HG02588 (cell line): ENCODE data around the gene PCSK1N.
"Not testable (repeated sequence)": the region's sequence is repeated elsewhere in the genome, so short reads cannot be mapped to it uniquely, and the experiment has no call there.

Source experiments
- ATAC-seq: cut with Tn5 transposase; IDR thresholded peaks from one replicate; pipeline ENCODE4 v1.9.1; 2021; ENCODE audit warnings: mild to moderate bottlenecking, moderate library complexity; ENCODE audit not compliant: unreplicated experiment

Gene PCSK1N

DNA sequence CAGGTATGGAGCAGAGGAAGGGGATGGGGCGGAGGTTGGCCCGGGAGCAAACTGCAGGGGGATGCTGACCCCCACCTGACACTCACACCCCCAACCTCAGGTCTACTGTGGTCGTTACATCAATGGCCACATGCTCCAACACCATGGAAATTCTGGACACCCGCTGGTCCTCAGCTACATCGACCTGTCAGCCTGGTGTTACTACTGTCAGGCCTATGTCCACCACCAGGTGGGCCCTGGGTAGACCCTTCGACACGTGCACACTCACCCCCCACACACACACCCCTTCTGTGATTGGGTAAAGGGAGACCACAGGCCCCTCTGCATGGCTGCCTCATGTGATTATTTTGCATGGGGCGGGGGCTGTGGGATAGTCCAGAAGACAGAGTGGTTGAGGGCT is 11.3 kb downstream of the PCSK1N start:
- ATAC-seq = no peak

DNA sequence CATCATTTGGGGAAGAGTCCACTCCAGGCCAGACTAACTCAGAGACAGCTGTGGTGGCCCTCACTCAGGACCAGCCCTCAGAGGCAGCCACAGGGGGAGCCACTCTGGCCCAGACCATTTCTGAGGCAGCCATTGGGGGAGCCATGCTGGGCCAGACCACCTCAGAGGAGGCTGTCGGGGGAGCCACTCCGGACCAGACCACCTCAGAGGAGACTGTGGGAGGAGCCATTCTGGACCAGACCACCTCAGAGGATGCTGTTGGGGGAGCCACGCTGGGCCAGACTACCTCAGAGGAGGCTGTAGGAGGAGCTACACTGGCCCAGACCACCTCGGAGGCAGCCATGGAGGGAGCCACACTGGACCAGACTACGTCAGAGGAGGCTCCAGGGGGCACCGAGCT is 12.4 kb downstream of the PCSK1N start:
- ATAC-seq = no peak

DNA sequence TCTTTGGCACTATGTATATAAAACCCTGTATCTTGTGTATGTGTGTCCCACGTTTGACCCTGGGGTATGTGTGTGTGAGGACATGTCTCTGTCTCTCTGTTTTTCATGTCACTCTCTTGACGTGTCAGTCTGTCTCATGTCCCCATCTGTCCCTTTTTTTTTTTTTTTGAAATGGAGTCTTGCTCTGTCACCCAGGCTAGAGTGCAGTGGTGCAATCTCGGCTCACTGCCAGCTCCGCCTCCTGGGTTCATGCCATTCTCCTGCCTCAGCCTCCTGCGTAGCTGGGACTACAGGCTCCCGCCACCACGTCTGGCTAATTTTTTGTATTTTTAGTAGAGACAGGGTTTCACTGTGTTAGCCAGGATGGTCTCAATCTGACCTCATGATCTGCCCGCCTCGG is 16.0 kb downstream of the PCSK1N start:
- not testable (repeated sequence) for ATAC-seq

DNA sequence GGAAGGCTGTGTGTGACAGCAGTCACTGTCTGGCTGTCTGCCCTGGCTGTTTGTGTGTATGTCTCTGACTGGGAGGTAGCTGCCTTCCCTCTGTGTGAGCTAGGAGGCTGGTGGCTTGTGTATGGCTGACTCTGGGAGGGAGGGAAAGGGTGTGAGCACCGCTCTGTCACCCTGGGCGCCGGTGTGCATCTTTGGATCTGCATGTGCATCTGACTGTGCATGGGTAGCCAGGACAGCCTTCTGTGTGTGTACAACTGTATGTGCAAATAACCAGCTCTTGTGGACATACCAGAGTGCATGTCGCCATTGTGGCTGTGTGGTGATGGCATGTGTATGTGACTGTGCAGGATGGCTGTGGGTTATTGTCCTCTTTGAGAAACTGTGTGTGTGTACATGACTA is 16.5 kb downstream of the PCSK1N start:
- no peak for ATAC-seq

DNA sequence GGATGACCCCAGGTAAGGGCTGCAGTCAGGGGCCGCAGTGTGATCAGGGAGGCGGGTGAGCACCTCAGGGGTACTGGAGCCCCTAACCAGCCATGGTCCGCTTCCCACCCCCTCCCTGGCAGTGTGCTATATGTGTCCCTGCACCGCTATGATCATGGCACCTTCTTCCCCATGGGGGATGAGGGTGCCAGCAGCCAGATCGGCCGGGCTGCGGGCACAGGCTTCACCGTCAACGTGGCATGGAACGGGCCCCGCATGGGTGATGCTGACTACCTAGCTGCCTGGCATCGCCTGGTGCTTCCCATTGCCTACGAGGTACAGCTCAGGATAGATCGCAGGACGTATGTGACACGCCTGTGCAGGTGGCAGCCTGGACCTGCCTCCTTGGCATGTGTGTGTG is 17.3 kb downstream of the PCSK1N start:
- ATAC-seq = no peak

DNA sequence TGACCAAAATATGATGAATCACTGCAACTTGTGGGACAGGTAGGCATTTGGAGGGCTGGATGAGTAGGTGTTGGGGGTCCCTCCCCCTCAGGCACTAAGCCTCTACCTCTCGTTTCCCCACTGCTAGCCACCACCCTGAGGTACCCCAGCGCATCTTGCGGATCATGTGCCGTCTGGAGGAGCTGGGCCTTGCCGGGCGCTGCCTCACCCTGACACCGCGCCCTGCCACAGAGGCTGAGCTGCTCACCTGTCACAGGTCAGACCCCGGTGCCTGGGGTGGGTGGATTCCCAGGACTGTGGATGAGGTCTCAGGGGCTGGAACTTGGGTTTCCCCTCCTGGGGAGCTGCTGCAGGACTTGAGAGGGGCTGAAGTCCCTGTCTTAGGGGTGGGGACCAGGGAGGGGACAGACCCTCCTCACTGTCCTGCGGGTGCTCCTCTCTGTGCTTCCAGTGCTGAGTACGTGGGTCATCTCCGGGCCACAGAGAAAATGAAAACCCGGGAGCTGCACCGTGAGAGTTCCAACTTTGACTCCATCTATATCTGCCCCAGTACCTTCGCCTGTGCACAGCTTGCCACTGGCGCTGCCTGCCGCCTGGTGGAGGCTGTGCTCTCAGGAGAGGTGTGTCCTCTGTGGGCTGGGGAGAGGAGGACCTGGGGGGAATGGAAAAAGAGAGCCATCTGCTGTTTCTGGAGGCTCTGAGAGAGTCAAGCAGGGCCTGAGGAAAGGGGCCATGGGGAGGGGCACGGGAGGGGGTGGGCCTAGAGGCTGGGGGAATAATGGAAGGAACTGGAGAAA is 19.2 kb downstream of the PCSK1N start:
- ATAC-seq = no peak

DNA sequence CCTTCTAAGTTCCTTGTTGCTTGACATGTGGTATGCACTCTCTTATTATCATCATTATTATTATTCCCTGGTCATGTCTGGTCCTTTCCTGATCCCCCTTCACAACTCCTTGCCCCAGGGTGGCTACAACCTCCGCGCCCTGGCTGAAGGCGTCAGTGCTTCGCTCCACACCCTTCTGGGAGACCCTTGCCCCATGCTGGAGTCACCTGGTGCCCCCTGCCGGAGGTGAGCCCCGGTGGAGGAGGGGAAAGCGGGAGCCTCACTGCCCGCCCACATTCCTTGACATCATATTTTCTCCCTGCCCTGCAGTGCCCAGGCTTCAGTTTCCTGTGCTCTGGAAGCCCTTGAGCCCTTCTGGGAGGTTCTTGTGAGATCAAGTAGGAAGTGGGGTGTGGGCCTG is 20.1 kb downstream of the PCSK1N start:
- ATAC-seq = no peak

DNA sequence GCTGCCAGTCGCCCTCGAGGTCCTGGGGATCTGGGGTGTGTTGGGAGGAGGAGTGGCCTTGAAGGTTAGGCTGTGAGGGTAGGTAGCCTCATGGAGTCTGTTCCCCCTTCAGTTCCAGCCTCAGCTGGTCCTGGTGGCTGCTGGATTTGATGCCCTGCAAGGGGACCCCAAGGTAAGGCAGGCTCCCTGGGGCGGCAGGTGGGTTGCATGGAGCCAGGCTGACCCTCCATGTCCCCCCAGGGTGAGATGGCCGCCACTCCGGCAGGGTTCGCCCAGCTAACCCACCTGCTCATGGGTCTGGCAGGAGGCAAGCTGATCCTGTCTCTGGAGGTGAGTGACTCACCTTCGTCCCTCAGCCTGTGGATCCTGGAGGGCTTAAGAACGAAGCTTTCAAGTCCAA is 20.7 kb downstream of the PCSK1N start:
- ATAC-seq = no peak

DNA sequence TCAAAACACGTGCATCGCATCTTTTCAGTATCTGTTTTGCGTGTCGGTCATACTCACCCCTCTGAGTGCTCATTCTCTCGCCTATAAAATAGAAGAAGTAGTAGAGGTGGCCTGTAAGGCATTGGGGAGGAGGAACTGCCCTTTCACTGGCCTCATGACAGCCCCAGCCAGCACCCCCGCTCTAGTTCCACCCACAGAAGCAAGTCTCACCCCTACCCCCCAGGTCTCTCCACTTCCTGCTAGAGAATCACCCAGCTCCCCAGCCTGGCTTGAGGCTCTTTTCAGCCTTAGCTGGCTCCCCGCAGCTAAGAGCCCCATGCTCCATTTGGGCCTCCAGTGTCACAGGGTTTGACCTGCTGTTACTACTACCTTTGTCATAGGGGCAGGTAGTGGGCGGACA is 21.8 kb downstream of the PCSK1N start:
- no peak for ATAC-seq

DNA sequence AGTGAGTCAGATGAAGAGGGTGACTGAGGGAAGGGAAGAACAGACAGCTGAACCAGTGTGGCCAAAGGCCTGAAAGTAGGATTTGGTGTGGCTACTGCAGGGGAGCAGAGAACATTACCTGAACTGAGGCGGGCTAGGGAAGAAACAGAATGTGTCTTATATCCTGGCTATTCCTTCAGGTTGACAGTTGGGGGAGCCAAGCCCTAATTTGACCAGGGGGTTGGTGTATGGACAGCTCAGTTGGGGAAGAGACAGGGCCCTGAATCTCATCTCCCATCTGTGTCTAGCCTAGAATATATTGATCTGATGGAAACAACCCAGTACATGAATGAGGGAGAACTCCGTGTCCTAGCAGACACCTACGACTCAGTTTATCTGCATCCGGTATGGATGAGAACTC is 29.3 kb downstream of the PCSK1N start:
- no peak for ATAC-seq

DNA sequence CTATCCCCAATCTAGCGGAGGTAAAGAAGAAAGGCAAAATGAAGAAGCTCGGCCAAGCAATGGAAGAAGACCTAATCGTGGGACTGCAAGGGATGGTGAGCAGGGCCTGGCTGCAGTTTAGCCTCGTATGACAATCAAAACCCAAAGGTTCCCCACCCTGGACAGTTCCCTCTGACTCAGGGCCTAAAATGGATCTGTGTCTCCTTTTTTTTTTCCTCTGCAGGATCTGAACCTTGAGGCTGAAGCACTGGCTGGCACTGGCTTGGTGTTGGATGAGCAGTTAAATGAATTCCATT is 32.6 kb downstream of the PCSK1N start:
- ATAC-seq = no peak

DNA sequence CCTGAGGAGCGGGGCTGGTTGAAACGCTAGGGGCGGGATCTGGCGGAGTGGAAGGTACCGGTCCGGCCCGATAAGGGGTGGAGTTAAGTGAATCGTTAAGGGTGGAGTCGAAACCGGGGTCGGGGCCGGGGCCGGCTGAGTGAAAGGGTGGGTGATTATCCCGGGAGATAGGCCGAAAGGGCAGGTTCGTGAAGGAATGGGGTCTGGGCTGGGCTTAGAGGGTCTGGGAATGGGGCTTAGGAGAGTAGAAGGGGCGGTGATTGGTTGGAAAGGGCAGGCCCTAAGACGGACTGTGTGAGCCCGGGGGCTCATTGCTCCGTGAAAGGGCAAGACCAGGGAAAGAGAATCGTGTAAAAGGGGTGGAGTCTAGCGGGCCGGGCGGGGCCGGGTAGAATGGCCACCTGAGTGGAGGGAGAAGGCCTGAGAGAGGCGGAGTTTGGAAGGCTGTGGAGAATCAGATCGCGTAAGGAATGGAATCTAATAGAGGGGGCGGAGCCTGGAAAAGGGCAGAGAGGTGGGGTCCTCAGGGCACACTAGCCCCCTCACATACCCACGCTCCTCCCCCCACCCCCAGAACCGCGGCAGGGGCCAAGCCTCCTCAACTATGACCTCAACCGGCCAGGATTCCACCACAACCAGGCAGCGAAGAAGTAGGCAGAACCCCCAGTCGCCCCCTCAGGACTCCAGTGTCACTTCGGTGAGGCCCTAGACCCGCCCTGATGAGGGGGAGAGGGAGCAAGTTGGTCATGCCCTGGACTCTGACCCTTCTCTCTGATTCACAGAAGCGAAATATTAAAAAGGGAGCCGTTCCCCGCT is 33.1 kb downstream of the PCSK1N start:
- ATAC-seq = peak; percentile 34

DNA sequence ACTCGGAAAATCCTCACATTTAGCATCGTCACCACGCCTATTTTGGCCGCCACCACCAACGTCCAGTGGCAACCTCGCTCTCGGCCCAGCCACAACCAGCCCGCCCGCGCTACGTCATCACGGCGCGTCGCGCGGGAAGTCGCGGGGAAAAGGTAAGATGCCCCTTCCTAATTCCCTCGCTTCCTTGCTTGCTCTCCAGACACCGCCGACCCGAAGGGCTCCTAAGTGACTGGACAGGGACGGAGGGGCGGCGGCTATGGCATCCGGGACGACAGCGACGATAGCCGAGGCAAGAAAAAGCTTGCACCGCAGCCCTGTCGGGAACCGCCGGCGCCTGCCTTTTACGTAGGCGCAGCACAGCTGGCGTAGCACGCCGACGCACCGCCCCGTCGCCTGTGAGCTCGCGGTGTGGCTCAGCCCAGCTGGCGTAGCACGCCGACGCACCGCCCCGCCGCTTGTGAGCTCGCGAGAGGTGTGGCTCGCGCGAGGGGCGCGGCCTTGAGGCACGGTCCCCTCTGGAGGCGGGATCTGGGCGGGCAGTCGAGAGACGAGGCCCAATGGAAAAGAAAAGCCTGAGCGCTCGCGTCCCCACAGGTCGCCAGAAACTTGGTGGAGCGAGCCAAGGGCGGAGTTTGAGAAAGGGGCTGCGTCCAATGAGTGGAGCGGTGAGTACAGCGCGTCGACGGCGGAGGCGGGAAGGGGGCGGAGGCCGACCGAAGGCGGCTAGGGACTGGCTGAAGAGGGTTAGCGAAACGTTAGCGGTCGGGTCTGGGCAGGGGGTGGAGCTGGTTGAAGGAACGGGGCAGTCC is 33.9 kb downstream of the PCSK1N start, which contains the start of gene HDAC6:
Gene HDAC6 (plus strand): TSS at position 788 of the 809 bp plus-strand sequence. CDS start 626 bp downstream, outside the sequence.
- ATAC-seq = peak; percentile 80

DNA sequence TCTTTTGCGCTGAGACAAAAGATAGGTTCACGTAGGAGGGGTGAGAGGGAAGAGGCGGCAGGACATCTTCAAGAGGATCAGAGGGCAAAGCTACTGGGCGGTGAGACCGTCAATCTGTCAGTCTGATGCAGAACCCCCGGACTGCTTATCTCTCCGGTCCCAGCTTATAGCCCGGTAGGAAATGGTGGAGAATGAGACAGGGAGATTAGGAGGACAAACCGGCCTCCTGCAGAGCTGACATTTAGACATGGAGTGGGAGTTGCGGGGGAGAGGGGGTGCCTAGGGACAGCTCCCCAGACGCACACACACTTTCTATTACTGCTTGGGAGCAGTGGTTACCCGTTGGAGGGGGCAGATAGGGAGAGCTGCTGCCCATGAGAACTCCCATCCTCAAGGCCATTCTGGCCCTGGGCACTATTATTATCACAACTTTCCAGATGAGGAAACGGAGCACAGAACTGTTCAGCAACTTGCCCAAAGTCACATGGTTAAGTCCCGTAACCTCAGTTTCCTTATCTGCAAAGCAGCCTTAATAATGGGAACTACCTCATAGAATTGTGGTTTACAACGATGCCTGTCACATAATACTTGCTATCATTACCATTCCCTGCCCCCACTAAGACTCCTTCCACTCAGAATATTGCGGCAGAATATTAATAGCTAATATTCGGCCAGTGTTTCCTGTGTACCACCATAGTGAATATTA is 34.7 kb downstream of the PCSK1N start:
- no peak for ATAC-seq

DNA sequence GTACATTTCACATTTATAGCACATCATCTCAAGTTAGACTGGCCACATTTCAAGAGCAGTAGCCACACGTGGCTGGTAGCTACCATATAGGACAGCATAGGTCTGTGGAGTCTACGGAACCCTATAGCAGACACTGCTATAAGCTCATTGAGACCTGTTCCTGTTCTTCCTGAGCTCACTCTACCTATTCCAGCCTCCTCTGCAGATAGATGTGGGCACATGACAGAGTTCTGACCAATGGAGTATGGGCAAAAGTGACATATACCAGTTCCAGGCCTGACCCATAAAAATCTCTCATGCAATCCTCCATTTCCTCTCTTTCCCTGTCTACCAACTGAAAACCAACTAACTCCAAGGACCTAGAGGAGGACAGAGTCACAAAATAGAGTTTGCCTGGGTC is 37.1 kb downstream of the PCSK1N start:
- no peak for ATAC-seq

DNA sequence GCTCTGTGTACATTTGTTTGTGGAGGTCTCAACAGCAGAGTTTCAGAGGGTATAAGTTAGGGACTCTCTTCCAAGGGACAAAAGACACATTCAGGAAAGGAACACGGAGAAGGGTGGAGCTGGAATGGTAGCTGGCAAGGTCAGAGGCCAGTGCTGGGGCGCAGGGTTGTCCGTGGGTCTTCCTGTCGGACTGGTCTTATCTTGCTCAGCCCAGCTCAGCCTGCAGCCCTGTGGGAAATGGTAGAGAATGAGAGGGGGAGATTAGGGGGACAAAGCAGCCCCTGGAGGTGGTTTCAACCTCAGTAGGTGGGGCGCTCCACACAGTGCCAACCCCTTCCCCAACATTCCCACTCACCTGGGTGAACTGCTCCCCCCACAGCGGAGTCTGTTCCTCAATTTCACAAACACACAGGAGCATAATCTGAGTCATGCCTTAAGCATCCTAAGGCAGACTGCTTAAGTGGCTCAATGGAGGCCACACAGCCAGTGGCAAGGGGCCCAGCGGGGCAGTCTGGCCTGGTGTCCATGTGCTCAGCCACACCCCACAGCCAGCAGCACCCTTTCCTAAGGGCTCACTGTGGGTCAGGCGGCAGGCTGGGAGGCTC is 40.4 kb downstream of the PCSK1N start:
- no peak for ATAC-seq

DNA sequence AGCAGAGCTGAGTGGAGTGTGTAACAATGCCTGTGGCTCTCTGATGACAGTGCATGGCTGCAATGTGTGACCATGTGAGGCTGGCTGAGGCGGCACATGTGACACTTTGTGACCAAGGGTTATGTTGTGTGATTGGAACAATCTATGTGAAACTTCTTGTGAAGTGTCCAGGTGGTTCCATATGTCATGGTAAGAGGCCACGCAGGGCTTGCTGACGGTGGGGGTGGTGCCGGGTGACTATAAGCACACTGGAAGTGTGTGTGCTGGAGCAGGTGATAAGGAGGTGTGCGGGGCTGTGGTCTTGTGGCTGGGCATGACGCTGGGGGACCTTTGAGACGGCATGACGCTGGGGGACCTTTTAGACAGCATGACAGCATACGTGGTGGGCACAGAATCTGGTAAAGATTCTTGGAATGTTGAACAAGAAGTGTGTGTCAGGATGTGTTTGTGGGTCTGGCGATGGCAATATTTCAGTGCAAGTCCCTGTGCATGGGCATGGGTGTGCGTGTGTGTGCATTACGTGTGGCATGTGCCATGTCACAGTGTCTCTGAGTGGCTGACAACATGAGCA is 41.0 kb downstream of the PCSK1N start:
- no peak for ATAC-seq

DNA sequence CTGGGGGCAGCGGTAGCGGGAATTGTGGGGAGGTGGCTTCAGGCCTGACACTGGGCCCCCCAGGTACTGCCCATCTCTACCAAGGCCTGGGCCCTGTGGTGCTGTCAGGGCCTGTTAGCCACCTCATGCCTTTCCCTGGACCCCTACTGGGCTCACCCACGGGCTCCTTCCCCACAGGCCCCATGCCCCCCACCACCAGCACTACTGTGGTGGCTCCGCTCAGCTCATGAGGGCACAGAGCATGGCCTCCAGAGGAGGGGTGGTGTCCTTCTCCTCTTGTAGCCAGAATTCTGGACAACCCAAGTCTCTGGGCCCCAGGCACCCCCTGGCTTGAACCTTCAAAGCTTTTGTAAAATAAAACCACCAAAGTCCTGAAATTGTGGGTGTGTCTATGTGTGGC is 41.5 kb downstream of the PCSK1N start:
- ATAC-seq = no peak

DNA sequence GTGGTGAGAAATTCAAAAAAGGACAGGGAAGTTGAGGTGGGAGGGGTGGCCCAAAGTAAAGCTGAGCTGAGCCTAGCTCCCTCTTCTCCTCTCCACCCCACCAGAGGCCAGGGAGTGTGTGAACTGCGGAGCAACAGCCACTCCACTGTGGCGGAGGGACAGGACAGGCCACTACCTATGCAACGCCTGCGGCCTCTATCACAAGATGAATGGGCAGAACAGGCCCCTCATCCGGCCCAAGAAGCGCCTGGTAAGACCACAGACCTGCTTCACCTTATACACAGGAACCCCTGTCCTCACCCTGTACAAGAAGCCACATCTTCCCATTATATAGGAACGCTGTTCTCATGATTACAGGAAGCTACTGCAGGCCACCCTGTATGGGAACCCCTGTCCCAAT is 43.2 kb downstream of the PCSK1N start:
- no peak for ATAC-seq
